Measurements from ENCODE around the gene ESR1. TPM values are rescaled to one million over a fixed set of nuclear protein-coding genes. Genes with fewer than 3 reads are reported as not detected.

Gene ESR1
- total RNA-seq, 2 experiments from 2014 or later: 0.38 to 0.79 TPM

DNA sequence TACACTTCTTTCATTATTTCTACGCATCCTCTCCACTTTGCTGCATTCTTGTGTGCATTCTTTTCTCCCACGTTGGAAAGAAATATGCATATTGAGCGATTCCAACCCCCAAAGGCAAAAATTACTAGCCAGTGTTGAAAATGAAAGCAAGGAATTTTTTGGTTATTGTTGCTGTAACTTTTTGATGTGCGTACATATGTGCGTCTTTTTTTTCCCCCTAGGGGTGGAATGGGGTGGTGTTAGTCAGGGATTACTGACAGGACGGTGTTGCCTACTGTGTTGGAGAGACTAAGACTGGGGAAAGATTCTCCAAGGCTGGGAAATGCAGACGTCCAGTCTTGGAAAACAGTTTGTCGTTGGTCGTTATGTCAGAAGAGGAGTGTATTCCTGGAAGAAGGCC, 44.2 kb upstream of the ESR1 start:
- DNase-seq (no peak), ATAC-seq (no peak)
- H3K27me3 Mint-ChIP-seq: peaks cover 4% of the 10 kb centered on the region
- no peaks in the 10 kb centered on the region for H3K36me3 Mint-ChIP-seq (ENCODE audit: low read depth)
- TF ChIP-seq, protein P1, sequence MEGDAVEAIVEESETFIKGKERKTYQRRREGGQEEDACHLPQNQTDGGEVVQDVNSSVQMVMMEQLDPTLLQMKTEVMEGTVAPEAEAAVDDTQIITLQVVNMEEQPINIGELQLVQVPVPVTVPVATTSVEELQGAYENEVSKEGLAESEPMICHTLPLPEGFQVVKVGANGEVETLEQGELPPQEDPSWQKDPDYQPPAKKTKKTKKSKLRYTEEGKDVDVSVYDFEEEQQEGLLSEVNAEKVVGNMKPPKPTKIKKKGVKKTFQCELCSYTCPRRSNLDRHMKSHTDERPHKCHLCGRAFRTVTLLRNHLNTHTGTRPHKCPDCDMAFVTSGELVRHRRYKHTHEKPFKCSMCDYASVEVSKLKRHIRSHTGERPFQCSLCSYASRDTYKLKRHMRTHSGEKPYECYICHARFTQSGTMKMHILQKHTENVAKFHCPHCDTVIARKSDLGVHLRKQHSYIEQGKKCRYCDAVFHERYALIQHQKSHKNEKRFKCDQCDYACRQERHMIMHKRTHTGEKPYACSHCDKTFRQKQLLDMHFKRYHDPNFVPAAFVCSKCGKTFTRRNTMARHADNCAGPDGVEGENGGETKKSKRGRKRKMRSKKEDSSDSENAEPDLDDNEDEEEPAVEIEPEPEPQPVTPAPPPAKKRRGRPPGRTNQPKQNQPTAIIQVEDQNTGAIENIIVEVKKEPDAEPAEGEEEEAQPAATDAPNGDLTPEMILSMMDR (IDR thresholded peaks at IDR 0.05): peak; percentile 43
- peaks cover 13% of the 10 kb centered on the region for H3K4me1 Mint-ChIP-seq (ENCODE audit: low read depth)
- CTCF ChIA-PET: interaction anchor here (1.0 to 1.6 kb wide), 2 partner anchors 73 to 87 kb away, joined by 3 to 5 read pairs; no protein-coding TSS in a partner anchor
- intact Hi-C loops (cut with micrococcal nuclease): loop anchor here (5.0 kb wide), 2 partner anchors 86 to 359 kb away; no protein-coding TSS in a partner anchor
- POLR2A ChIA-PET: no interaction called here
- no peak overlapping the region for H3K4me3 Mint-ChIP-seq
- H3K27ac Mint-ChIP-seq: no peak overlapping the region
- H3K9me3 Mint-ChIP-seq: no peaks in the 10 kb centered on the region

DNA sequence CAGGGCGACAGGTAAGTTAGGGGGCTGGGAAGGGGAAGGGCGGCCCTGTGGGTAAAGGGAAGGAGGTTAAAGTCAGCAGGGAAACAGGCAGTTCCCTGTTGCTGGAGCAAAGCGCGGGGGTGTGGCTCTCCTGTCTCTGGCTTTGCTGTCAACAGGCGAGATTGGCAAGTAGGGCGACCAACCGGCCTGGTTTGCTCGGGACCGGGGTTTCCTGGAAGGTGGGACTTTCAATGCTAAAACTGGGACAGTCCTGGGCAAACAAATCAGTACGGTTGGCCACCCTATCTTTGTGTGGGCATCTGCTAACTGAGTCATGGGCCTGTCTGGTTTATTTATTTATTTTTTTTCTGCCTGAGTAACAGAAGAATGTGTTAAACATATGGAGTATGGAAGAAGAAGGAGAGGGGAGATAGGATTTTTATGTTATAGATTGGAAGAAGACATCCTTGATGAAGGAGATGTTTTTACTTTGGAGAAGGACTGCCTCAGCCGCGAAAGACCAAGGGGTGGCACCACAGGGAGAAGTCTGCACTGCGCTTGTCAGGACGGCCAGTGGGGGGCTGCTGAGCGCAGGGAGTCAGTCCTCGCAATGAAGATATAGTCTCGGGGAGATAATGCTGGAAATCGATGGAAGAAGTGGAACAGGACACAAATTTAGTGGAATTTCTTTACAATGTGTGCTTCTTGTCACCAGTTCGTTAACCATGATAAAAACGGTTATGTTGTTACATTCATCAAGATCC, 43.4 kb upstream of the ESR1 start:
- ChIA-PET CTCF (interaction anchor here (0.8 to 4.0 kb wide), 22 partner anchors 8 to 537 kb away, joined by 3 to 49 read pairs (median 6); no protein-coding TSS in a partner anchor), POLR2A (no interaction called here)
- Mint-ChIP-seq H3K4me1 (ENCODE audit: low read depth) (peaks cover 10% of the 10 kb centered on the region), H3K27ac (no peak overlapping the region), H3K36me3 (ENCODE audit: low read depth) (no peaks in the 10 kb centered on the region), H3K9me3 (no peaks in the 10 kb centered on the region), H3K27me3 (peaks cover 4% of the 10 kb centered on the region), H3K4me3 (peak overlapping the region; percentile 20)
- peak; percentile 68 for DNase-seq
- peak; percentile 90 for ATAC-seq
- TF ChIP-seq, protein P1 (IDR thresholded peaks at IDR 0.05): peak; percentile 73
- intact Hi-C loops (cut with micrococcal nuclease): loop anchor here (5.0 kb wide), 2 partner anchors 87 to 358 kb away; no protein-coding TSS in a partner anchor

DNA sequence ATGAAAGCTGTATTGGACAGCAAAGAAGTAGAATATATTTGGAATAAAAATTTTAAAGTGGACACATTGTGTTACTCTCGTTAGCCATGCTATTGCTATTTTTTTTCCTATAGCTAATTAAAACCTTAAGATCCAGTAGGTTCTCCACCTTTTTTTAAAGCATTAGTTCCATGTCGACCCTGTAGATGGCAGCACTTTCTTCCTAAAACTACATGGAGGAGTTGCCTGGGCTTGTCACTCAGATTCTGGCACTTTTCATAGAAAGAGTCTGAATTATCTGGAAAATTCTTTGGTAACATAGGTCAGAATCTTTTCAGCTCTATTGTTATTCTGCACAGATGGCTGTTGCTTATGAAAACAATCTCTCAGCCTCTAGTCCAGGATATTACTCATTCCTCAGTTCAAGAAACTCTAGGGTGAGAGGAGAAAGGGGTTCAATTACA, 42.0 kb upstream of the ESR1 start:
- no peak overlapping the region for H3K4me3 Mint-ChIP-seq
- no peaks in the 10 kb centered on the region for H3K9me3 Mint-ChIP-seq
- CTCF ChIA-PET: interaction anchor here (0.6 to 4.0 kb wide), 42 partner anchors 8 to 573 kb away, joined by 3 to 49 read pairs (median 4); no protein-coding TSS in a partner anchor
- no peak overlapping the region for H3K27ac Mint-ChIP-seq
- intact Hi-C loops (cut with micrococcal nuclease): loop anchor here (5.0 kb wide), 1 partner anchor 502 kb away; no protein-coding TSS in a partner anchor
- H3K27me3 Mint-ChIP-seq: peaks cover 6% of the 10 kb centered on the region
- POLR2A ChIA-PET: no interaction called here
- peaks cover 10% of the 10 kb centered on the region for H3K4me1 Mint-ChIP-seq (ENCODE audit: low read depth)
- TF ChIP-seq, protein P1 (IDR thresholded peaks at IDR 0.05): peak; percentile 63
- H3K36me3 Mint-ChIP-seq (ENCODE audit: low read depth): no peaks in the 10 kb centered on the region
- peak; percentile 65 for DNase-seq
- peak; percentile 64 for ATAC-seq

DNA sequence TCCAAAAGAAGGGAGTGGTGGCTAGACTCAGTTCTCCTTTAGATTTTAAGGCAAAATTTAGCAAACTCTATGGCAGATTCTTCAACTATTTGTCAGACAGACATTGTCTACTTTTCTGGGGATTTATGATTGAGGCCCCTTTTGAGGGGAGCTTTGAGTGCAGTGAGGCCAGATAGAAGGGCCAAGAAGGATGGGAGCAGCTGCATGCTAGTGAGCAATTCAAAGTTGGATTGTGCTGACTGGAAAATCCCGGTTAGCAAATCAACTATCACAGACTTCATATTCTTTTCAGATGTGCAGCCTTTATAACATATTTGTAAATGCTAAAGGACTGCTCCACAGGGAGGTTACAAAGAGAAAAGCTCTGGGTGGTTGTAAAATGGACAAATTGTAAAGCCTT, 35.0 kb upstream of the ESR1 start:
- Mint-ChIP-seq H3K27me3 (peaks cover 2% of the 10 kb centered on the region), H3K4me3 (no peak overlapping the region), H3K4me1 (ENCODE audit: low read depth) (no peaks in the 10 kb centered on the region), H3K9me3 (no peaks in the 10 kb centered on the region), H3K27ac (no peak overlapping the region), H3K36me3 (ENCODE audit: low read depth) (no peaks in the 10 kb centered on the region)
- TF ChIP-seq, protein P1 (IDR thresholded peaks at IDR 0.05): no peak
- intact Hi-C loops (cut with micrococcal nuclease): no loop called here
- DNase-seq (no peak), ATAC-seq (no peak)
- CTCF ChIA-PET: interaction anchor here (0.6 to 0.9 kb wide), 2 partner anchors 15 to 352 kb away, joined by 3 read pairs; no protein-coding TSS in a partner anchor
- POLR2A ChIA-PET: no interaction called here

DNA sequence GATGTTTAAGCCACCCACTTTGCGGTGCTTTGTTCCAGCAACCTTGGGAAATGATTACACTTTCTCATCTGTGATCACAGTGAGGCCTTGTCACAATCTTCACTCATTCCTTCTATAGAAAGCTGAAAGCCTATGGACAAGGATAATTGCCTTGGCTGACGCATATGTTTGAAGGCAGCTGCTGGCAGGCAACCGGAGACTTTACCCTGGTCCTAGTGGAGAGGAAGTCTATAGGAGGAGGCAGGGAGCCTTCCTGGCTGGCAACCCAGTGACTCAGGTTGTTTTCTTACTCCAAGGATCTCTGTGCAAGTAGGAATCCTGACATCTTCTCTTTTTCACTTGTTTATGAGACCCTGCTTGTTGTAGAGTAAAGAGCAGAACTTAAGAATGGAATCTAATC, 34.1 kb upstream of the ESR1 start:
- peaks cover 2% of the 10 kb centered on the region for H3K27me3 Mint-ChIP-seq
- H3K9me3 Mint-ChIP-seq: no peaks in the 10 kb centered on the region
- no peaks in the 10 kb centered on the region for H3K4me1 Mint-ChIP-seq (ENCODE audit: low read depth)
- no peaks in the 10 kb centered on the region for H3K36me3 Mint-ChIP-seq (ENCODE audit: low read depth)
- intact Hi-C loops (cut with micrococcal nuclease): no loop called here
- ATAC-seq (no peak), DNase-seq (no peak)
- no peak overlapping the region for H3K4me3 Mint-ChIP-seq
- H3K27ac Mint-ChIP-seq: no peak overlapping the region
- CTCF ChIA-PET: no interaction called here
- TF ChIP-seq, protein P1 (IDR thresholded peaks at IDR 0.05): no peak
- POLR2A ChIA-PET: no interaction called here
